A673 (cell line): ENCODE measurements around the gene AMOTL1. TPM values are rescaled to one million over a fixed set of nuclear protein-coding genes. Genes with fewer than 3 reads are reported as not detected.

Source experiments
- BruUV-seq: library from RNA; stranded (reverse); fragments of 400-500 nt; replicated peaks from 2 replicates; lab custom pipeline; 2021; lab: Mats Ljungman, UMichigan
- CTCF ChIA-PET: fragments of 300-600 bp; sonication (Branson Sonifier 250); formaldehyde crosslinking; loops from one replicate; lab custom pipeline; 2022; ENCODE audit warnings: antibody characterized with exemption; lab: Charles Lee
- POLR2A ChIA-PET: fragments of 300-600 bp; sonication (Branson Sonifier 250); formaldehyde crosslinking; loops from one replicate; lab custom pipeline; 2022; ENCODE audit warnings: antibody characterized with exemption; ENCODE audit not compliant: low non-redundant PET; lab: Charles Lee
- DNase-seq: peaks from one replicate; pipeline ENCODE4 v3.0.0-alpha.2; 2015; ENCODE audit warnings: low spot score
- H3K27ac ChIP-seq: fragments of 200-600 bp; sonication (generic); 2 replicates; pipeline ENCODE4 v1.5.1; 2016; ENCODE audit warnings: mixed run types, low read depth, mild to moderate bottlenecking, mixed read lengths, antibody characterized with exemption, low read length; ENCODE audit not compliant: poor library complexity, severe bottlenecking
- H3K27me3 ChIP-seq: fragments of 200-600 bp; sonication (generic); replicated peaks from 2 replicates; pipeline ENCODE4 v1.6.1; 2017; ENCODE audit warnings: mixed run types, low read depth, mild to moderate bottlenecking, mixed read lengths, antibody characterized with exemption, low read length; ENCODE audit not compliant: insufficient read depth, poor library complexity
- H3K36me3 ChIP-seq: fragments of 200-600 bp; sonication (generic); 2 replicates; pipeline ENCODE4 v1.6.1; 2016; ENCODE audit warnings: mixed run types, mild to moderate bottlenecking, mixed read lengths, antibody characterized with exemption, low read length; ENCODE audit not compliant: insufficient read depth, poor library complexity, severe bottlenecking
- H3K4me1 ChIP-seq: fragments of 200-600 bp; sonication (generic); 2 replicates; pipeline ENCODE4 v1.6.1; 2017; ENCODE audit warnings: mixed run types, mild to moderate bottlenecking, mixed read lengths, antibody characterized with exemption, low read length; ENCODE audit not compliant: insufficient read depth, poor library complexity, severe bottlenecking
- H3K4me3 ChIP-seq: fragments of 200-600 bp; sonication (generic); 2 replicates; pipeline ENCODE4 v1.5.1; 2016; ENCODE audit warnings: low read depth, mixed run types, mild to moderate bottlenecking, mixed read lengths, low read length; ENCODE audit not compliant: poor library complexity, severe bottlenecking
- H3K9me3 ChIP-seq: fragments of 200-600 bp; sonication (generic); 2 replicates; pipeline ENCODE4 v1.6.1; 2016; ENCODE audit warnings: mixed run types, low read depth, mild to moderate bottlenecking, mixed read lengths, antibody characterized with exemption, low read length; ENCODE audit not compliant: poor library complexity, severe bottlenecking
- CTCF ChIP-seq: fragments of 300-800, 200-600 bp; sonication (generic); conservative IDR thresholded peaks from 2 replicates; pipeline ENCODE4 v1.5.1; 2017; ENCODE audit warnings: low read depth, mild to moderate bottlenecking, antibody characterized with exemption, low read length, moderate library complexity, mixed read lengths
- EZH2 ChIP-seq: fragments of 200-600 bp; sonication (generic); IDR thresholded peaks from 2 replicates; pipeline ENCODE4 v1.6.1; 2017; ENCODE audit warnings: borderline replicate concordance, low read depth, mild to moderate bottlenecking, mixed read lengths, antibody characterized with exemption, low read length; ENCODE audit not compliant: poor library complexity, severe bottlenecking
- intact Hi-C: fragments of 100-400 bp; cut with micrococcal nuclease; formaldehyde crosslinking; loops from one replicate; pipeline ENCODE4 v1.10.0; 2022; ENCODE audit not compliant: unreplicated experiment
- total RNA-seq: library from RNA; stranded (reverse); gene quantifications from 2 replicates; pipeline ENCODE4 v1.2.3, GENCODE V29; 2021

AMOTL1 gene
- total RNA-seq, 1 experiment from 2014 or later: 68.5 TPM

GRCh38 chr11:94926271-94926625 lies 158.1 kb downstream of the AMOTL1 start:
- no TSS peak for BruUV-seq
- no peaks in the 10 kb centered on the region for H3K27me3 ChIP-seq
- POLR2A ChIA-PET: no interaction called here
- intact Hi-C loops: no loop called here
- TF ChIP-seq EZH2 (no peak), CTCF (no peak)
- H3K36me3 ChIP-seq: no peaks in the 10 kb centered on the region
- H3K4me3 ChIP-seq: no peak overlapping the region
- DNase-seq: no peak
- H3K9me3 ChIP-seq: no peaks in the 10 kb centered on the region
- CTCF ChIA-PET: interaction anchor here (0.6 to 0.9 kb wide), 2 partner anchors 8 to 303 kb away, joined by 3 to 4 read pairs; no protein-coding TSS in a partner anchor
- H3K27ac ChIP-seq: peak overlapping the region; percentile 60
- H3K4me1 ChIP-seq: peaks cover 34% of the 10 kb centered on the region

Other genes with a start within 250 kb of the AMOTL1 start
- 6.8 and 7.7 TPM in 2 replicates for gene FUT4, start 224.4 kb upstream of the AMOTL1 start, total RNA-seq
- gene PIWIL4, start 201.0 kb upstream of the AMOTL1 start, total RNA-seq: 1.6 and 2.5 TPM in 2 replicates
- 86.1 and 86.7 TPM in 2 replicates for gene CWC15, start 205.2 kb downstream of the AMOTL1 start, total RNA-seq
- gene KDM4D, start 205.4 kb downstream of the AMOTL1 start, total RNA-seq: 3.0 and 3.9 TPM in 2 replicates